NCI-H1092 (cell line): ENCODE results near the gene EFNB1.

ENCODE experiments used
- DNase-seq: peaks from one replicate; lab custom pipeline; 2025; lab: John Stamatoyannopoulos, UW

Gene EFNB1

GRCh38 chrX:68843992-68844391 is 15.2 kb downstream of the EFNB1 start:
- no peak for DNase-seq

DNA sequence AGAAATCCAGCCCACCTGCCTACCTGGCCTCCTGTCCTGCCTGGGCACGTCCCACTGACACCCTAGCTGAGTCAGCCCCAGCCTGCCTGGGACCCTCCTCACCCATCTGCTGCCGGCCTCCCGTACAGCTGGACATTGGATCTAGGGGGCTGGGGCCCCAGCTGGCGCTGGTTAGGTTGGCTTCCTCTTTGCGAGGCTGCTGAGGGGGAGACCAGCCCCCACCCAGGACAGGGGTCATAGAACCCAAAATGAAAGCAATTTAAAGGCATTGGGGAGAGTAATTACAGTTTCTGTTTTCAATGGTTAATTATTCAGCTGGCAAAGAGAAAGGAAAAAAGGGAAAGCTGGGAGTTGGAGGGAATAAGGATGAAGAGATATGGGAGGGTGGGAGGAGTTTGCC is 15.8 kb downstream of the EFNB1 start:
- DNase-seq = no peak

GRCh38 chrX:68846536-68846935 is 17.7 kb downstream of the EFNB1 start:
- no peak for DNase-seq

DNA sequence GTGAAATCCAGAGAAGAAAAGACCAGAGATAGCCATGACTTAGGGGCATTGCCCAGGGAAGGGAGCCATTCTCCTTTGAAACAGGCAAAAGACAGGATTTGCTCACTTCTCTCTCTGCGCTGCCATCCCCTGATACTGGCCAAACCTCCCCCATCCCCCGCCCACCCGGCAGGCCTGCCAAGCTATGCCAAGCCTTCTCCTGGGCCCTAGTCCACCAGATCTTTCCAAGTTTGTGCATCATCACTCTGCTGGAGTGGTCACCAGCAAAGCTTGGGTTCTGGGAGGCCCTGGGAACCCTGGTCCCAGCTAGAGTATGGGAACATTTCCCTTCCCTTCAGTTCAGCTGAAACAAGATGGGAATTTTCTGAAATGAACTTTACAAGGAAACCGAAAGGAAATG is 18.4 kb downstream of the EFNB1 start:
- no peak for DNase-seq

- DNase-seq = no peak
These were observed 19.5 kb downstream of the EFNB1 start for GRCh38 chrX:68848189-68848940.

DNA sequence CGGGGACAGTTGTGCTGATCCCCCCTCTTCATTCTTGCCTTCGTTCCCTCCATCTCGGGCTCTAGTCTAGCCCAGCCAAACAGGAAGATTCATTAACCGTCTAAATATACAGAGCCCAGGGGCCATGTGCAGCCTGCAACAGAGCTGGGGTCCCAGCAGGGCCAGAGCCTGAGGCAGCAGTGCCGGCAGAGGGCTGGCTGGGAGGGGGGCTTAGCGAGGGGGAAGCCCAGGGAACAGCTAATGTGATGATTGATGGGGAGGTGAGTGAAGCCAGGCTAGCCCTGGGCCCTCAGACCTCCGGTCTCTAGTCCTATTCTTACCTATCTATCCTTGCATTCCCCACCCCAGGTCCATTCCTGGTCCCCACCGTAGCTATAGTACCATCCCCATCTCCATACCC is 22.3 kb downstream of the EFNB1 start:
- DNase-seq = no peak

GRCh38 chrX:68852046-68852445 is 23.2 kb downstream of the EFNB1 start:
- DNase-seq = no peak

DNA sequence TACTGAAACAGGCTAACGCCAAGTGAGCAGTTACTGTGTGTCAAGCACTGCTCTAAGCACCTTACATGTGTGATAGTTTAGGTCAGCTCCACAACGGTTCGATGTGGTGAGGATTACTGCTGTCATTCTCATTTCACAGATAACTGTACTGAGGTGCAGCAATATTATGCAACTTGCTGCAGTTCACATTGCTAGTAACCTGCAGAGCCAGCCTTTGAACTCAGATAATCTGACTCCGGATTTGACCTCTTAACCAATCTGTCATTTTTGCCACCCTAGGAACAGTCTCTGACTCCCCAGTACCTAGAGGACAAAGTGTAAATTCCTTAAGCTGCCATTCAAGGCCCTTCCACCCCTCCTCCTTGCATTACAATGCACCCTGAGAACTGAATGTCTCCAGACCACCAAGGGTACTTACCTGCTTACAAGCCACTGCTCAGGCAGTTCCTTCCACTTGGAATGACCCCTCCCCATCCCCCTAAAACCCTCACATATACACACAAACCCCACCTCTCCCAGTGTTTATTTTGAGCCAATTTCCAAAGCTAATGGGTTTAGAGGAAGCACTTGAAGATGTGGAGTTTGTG is 24.9 kb downstream of the EFNB1 start:
- no peak for DNase-seq

GRCh38 chrX:68865300-68865699 is 36.5 kb downstream of the EFNB1 start:
- no peak for DNase-seq

DNA sequence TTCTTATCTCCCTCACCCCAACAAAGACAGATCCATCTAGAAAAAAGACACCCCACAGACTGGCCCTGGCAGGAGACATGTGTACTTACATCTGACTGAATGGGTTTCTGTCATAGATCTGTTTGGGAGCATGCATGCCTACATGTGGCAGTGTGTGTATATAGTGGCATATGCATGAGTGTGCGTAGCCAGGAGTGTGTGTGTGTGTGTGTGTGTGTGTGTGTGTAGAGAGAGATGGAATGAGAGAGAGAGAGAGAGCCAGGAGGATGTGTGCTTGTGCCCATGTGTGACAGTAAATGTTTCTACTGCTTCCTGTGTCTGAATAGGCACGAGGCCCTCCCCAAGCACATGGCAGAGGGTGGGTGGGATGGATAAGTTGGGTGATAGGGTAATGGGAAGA is 37.1 kb downstream of the EFNB1 start:
- DNase-seq = no peak

GRCh38 chrX:68867458-68868112 is 38.8 kb downstream of the EFNB1 start:
- no peak for DNase-seq

DNA sequence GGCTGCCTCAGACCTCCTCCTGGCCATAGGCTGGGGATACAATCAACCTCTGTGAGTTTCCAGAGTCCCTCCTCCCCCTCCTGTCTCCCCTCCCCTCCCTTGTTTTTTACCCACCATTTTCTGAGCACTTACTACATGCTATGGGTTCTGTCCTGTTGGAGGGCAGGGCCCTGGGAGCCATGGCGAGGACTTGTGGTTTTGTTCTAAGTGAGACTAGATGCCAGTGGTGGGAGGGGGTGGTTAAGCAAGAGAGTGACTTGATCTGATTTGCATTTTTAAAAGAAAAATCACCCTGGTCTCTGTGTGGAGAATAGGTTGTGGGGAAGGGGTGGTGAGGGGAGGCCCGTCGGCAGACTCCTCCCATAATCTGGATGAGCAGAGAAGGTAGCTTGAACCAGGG is 39.5 kb downstream of the EFNB1 start:
- no peak for DNase-seq

DNA sequence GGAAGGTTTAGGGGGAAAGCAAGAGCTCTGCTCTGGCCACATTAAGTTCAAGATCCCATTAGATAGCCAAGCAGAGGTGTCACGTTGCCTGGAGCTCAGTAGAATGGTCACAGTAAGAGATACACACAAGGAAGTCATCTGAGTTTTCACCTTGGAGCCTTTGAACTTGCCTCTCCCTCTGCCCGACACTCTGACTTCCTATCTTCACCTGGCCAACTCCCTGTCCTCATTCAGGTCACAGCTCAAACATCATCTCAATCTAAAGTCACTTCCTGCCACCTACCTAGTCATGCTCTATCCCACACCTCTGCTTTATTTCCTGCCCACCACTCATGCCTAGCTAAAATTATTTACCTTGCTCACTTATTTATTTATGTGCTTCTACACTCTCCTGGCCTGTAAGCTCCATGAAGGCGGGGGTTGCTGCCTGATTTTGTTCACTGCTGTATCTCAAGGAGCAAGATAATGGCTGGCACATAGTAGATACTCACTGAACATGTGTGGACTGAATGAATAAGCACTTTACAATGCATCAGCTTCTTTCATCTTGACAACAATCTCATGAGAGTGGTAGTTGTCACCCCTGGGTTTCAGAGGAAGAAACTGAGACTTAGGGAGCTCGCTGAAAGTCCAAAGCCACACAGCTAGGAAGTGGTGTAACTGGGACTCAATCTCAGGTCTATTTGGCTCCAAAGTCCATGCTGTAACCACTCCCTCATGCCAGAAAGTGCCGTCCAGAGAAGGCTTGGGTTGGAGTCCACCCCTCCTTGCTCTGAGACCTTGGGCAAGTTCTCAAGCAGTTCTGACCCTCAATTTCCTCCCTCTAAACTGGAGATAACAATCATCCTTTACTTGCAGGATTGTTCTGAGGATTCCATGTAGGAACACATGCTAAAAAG is 40.3 kb downstream of the EFNB1 start:
- no peak for DNase-seq

GRCh38 chrX:68870357-68870756 is 41.5 kb downstream of the EFNB1 start:
- DNase-seq = no peak

DNA sequence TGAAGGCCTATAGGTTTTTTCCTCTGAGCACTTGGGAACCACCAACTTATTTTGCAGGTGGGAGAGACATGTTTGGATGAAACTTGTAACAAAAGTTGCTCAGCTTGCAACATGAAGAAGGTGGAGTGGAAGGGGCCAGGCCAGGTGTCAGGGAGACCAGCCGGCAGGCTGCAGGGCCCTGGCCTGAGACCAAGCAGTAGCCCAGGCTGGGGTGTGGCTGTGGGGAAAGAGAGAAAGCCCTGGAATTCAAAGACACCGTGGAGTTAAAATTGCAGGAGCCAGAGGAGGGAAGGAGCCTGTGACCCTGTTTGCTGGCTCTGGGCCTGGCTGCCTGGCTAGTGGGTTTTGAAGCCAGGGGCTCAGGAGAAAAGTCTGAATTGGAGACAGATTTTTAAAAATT is 43.4 kb downstream of the EFNB1 start:
- DNase-seq = no peak

GRCh38 chrX:68874076-68874475 is 45.3 kb downstream of the EFNB1 start:
- DNase-seq = no peak

DNA sequence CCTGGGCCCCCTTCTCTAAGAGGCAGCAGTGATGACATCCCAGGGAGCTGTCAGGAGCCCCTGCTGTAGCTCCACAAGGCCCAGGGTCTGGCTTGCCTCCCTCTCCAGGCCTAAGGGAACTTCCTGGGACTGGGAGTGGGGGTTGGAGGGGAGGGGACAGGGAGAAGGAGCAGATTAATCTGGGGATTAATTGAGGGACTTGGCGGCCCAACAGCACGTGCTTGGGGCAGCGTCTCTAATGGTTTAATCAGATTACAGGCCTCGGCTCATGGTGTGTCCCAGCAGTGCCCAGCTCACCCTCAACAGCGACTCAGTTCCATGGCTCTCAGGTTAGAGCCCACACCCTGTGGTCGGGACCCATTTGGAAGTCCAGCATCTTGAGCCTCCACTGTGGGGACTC is 47.9 kb downstream of the EFNB1 start:
- no peak for DNase-seq

DNA sequence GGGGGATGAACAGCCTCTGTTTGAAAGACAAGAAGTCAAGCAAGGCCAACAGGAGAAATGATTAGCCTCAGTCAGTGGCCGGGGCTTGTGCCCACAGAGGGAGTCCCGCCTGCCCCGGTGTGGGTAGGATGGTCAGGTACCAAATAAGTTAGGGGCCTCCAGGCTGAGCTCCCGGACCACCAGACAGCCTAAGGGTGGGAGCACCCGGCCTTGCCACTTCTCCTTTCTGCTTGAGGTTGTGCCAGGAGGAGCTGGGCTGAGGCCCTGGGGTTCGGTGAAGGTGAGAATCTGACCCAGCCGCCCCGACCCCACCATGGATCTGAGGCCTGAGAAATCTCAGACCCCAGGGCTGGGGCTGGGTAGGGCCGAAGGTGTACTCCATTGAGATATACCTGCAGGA is 48.8 kb downstream of the EFNB1 start:
- no peak for DNase-seq

- DNase-seq = peak; percentile 29
These were observed 50.3 kb downstream of the EFNB1 start for GRCh38 chrX:68878977-68879645.

DNA sequence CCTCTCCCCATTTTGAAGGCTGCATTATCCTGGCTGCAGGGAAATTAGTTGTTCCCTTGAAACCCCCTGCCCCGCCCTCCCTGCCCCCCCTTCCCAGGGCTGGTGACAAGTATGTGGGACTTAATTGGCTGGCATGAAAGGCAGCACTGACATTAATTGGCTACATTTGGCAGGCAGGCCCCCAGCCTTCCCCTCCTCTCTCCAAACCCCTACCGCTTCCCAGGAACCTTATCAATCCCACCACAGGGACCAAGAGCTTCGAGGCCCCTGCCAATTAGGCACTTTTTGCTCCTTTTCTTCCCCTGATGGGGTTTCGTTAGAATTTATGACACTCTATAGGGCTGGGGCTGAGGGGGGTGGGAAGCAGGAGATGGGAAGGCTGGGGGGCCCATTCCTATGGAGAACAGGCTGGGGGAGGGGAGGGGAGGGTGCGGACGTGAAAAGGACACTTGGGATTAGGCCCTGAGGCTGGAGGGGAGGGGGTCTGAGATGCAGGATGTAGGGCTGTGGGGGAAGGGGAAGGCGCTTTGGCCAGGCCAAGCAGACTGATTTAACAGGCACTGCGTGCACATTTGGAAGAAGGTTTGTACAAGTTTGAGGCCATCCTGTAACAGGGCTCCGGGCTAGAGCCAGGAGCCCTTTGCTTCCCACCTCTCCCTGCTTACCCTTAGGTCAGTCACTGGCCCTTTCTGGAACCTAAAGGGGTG is 52.2 kb downstream of the EFNB1 start:
- DNase-seq = no peak

DNA sequence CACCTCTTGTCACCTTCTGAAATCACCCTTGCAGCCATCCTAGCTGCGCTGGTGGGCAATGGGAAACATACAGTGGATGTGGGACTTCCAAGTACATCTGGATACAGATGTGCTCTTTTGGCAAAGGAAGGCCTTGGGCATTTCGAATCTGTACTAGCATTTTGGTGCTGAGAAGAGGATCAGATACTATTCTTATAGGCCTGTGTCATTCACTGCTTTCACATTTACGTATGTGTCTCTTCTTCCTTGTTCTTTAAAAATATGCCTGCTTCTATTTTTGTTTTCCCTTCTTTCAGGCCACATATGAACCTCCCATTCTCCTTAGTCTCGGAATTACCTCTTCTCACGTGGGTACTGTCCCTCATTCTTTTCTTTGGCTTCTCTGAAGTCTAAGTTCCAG is 53.1 kb downstream of the EFNB1 start:
- DNase-seq = no peak
